IgD-negative memory B cell (primary cell): ENCODE measurements around the gene ALKBH5. TPM values are rescaled to one million over a fixed set of nuclear protein-coding genes. Genes with fewer than 3 reads are reported as not detected.

Experiments used
- H3K27ac Mint-ChIP-seq, 3 donors: one replicate each; pipeline ENCODE4 v1.8.0; 2020 to 2022; ENCODE audit warnings: mild to moderate bottlenecking in 3 of 3, mixed read lengths in 3 of 3, moderate library complexity in 1 of 3
- H3K27me3 Mint-ChIP-seq: one replicate; pipeline ENCODE4 v1.8.0; 2021; ENCODE audit warnings: mixed read lengths
- H3K36me3 Mint-ChIP-seq: one replicate; pipeline ENCODE4 v1.8.0; 2020; ENCODE audit warnings: mild to moderate bottlenecking, mixed read lengths
- H3K4me1 Mint-ChIP-seq, 3 donors: one replicate each; pipeline ENCODE4 v1.8.0; 2020 to 2022; ENCODE audit warnings: mixed read lengths in 3 of 3, mild to moderate bottlenecking in 1 of 3
- H3K4me3 Mint-ChIP-seq, 4 donors: one replicate each; pipeline ENCODE4 v1.8.0; 2020 to 2022; ENCODE audit warnings: mild to moderate bottlenecking in 4 of 4, mixed read lengths in 4 of 4, moderate library complexity in 3 of 4
- H3K9me3 Mint-ChIP-seq, 3 donors: one replicate each; pipeline ENCODE4 v1.8.0; 2020 to 2021; ENCODE audit warnings: mixed read lengths in 3 of 3, mild to moderate bottlenecking in 1 of 3
- polyA plus RNA-seq: library from polyadenylated mRNA; unstranded; fragments of 300-500 nt; fragmentation: Illumina TruSeq; gene quantifications from one replicate; pipeline ENCODE4 v1.2.3, GENCODE V29; 2021

ALKBH5 gene
- polyA plus RNA-seq, 1 donor from 2014 or later, result 144 TPM

GRCh38 chr17:18167421-18167820, 16.2 kb upstream of the ALKBH5 start:
- no peak overlapping the region for H3K27ac Mint-ChIP-seq
- no peaks in the 10 kb centered on the region for H3K27me3 Mint-ChIP-seq
- peaks cover 0 to 2% (median 0%) of the 10 kb centered on the region in 3 donors for H3K4me1 Mint-ChIP-seq
- no peaks in the 10 kb centered on the region for H3K9me3 Mint-ChIP-seq
- no peaks in the 10 kb centered on the region for H3K36me3 Mint-ChIP-seq
- H3K4me3 Mint-ChIP-seq, result no peak overlapping the region

- H3K27ac Mint-ChIP-seq, result no peak overlapping the region
- H3K9me3 Mint-ChIP-seq, result no peaks in the 10 kb centered on the region
- no peaks in the 10 kb centered on the region for H3K36me3 Mint-ChIP-seq
- H3K4me3 Mint-ChIP-seq, result peak overlapping the region in 1 of 4 donors; percentile 14
- no peaks in the 10 kb centered on the region for H3K27me3 Mint-ChIP-seq
- H3K4me1 Mint-ChIP-seq, result peaks cover 5 to 9% (median 7%) of the 10 kb centered on the region in 3 donors
Observed at GRCh38 chr17:18172531-18173278, 10.9 kb upstream of the ALKBH5 start.

- Mint-ChIP-seq H3K27ac (no peak overlapping the region), H3K9me3 (no peaks in the 10 kb centered on the region), H3K27me3 (no peaks in the 10 kb centered on the region), H3K4me1 (peaks cover 5 to 7% (median 7%) of the 10 kb centered on the region in 3 donors), H3K36me3 (no peaks in the 10 kb centered on the region), H3K4me3 (peak overlapping the region in 1 of 4 donors; percentile 30)
Observed at GRCh38 chr17:18173740-18174139, 9.9 kb upstream of the ALKBH5 start.

- H3K4me3 Mint-ChIP-seq, result peak overlapping the region in 1 of 4 donors; percentile 75
- no peaks in the 10 kb centered on the region for H3K36me3 Mint-ChIP-seq
- H3K9me3 Mint-ChIP-seq, result no peaks in the 10 kb centered on the region
- no peaks in the 10 kb centered on the region for H3K27me3 Mint-ChIP-seq
- peak overlapping the region in 2 of 3 donors; percentile 1 to 25 for H3K27ac Mint-ChIP-seq
- peaks cover 5 to 7% (median 7%) of the 10 kb centered on the region in 3 donors for H3K4me1 Mint-ChIP-seq
Observed at GRCh38 chr17:18176176-18176575, 7.5 kb upstream of the ALKBH5 start.

GRCh38 chr17:18177133-18177532, 6.5 kb upstream of the ALKBH5 start:
- H3K36me3 Mint-ChIP-seq, result no peaks in the 10 kb centered on the region
- H3K4me3 Mint-ChIP-seq, result peak overlapping the region in 1 of 4 donors; percentile 43
- H3K27ac Mint-ChIP-seq, result no peak overlapping the region
- H3K27me3 Mint-ChIP-seq, result no peaks in the 10 kb centered on the region
- H3K4me1 Mint-ChIP-seq, result peaks cover 5 to 11% (median 10%) of the 10 kb centered on the region in 3 donors
- no peaks in the 10 kb centered on the region for H3K9me3 Mint-ChIP-seq

- peak overlapping the region in 1 of 3 donors; percentile 12 for H3K27ac Mint-ChIP-seq
- peaks cover 5 to 11% (median 11%) of the 10 kb centered on the region in 3 donors for H3K4me1 Mint-ChIP-seq
- no peaks in the 10 kb centered on the region for H3K36me3 Mint-ChIP-seq
- H3K9me3 Mint-ChIP-seq, result no peaks in the 10 kb centered on the region
- no peaks in the 10 kb centered on the region for H3K27me3 Mint-ChIP-seq
- no peak overlapping the region for H3K4me3 Mint-ChIP-seq
Observed at GRCh38 chr17:18177722-18178121, 5.9 kb upstream of the ALKBH5 start.

GRCh38 chr17:18179196-18179595, 4.4 kb upstream of the ALKBH5 start:
- Mint-ChIP-seq H3K27ac (peak overlapping the region in 1 of 3 donors; percentile 77), H3K27me3 (no peaks in the 10 kb centered on the region), H3K36me3 (no peaks in the 10 kb centered on the region), H3K4me1 (peaks cover 10 to 12% (median 11%) of the 10 kb centered on the region in 3 donors), H3K4me3 (peak overlapping the region in 1 of 4 donors; percentile 59), H3K9me3 (no peaks in the 10 kb centered on the region)

GRCh38 chr17:18179804-18180203, 3.8 kb upstream of the ALKBH5 start:
- H3K4me1 Mint-ChIP-seq, result peaks cover 11 to 14% (median 13%) of the 10 kb centered on the region in 3 donors
- H3K9me3 Mint-ChIP-seq, result no peaks in the 10 kb centered on the region
- H3K27ac Mint-ChIP-seq, result peak overlapping the region in 1 of 3 donors; percentile 77
- no peaks in the 10 kb centered on the region for H3K36me3 Mint-ChIP-seq
- H3K27me3 Mint-ChIP-seq, result no peaks in the 10 kb centered on the region
- H3K4me3 Mint-ChIP-seq, result peak overlapping the region in 1 of 4 donors; percentile 59

- Mint-ChIP-seq H3K9me3 (no peaks in the 10 kb centered on the region), H3K27ac (peak overlapping the region; percentile 46 to 99 (median 50)), H3K36me3 (no peaks in the 10 kb centered on the region), H3K4me1 (peaks cover 13 to 22% (median 18%) of the 10 kb centered on the region in 3 donors), H3K4me3 (peak overlapping the region in 1 of 4 donors; percentile 95), H3K27me3 (no peaks in the 10 kb centered on the region)
Observed at GRCh38 chr17:18181358-18181757, 2.3 kb upstream of the ALKBH5 start.

GRCh38 chr17:18182110-18182977, 1.3 kb upstream of the ALKBH5 start:
- peaks cover 23 to 32% (median 28%) of the 10 kb centered on the region in 3 donors for H3K4me1 Mint-ChIP-seq
- H3K36me3 Mint-ChIP-seq, result no peaks in the 10 kb centered on the region
- no peaks in the 10 kb centered on the region for H3K27me3 Mint-ChIP-seq

GRCh38 chr17:18182978-18183333, 672 bp upstream of the ALKBH5 start:
- no peaks in the 10 kb centered on the region for H3K27me3 Mint-ChIP-seq
- peaks cover 29 to 38% (median 34%) of the 10 kb centered on the region in 3 donors for H3K4me1 Mint-ChIP-seq
- no peaks in the 10 kb centered on the region for H3K36me3 Mint-ChIP-seq
- H3K27ac Mint-ChIP-seq, result peak overlapping the region; percentile 99 to 100 (median 99)
- H3K4me3 Mint-ChIP-seq, result peak overlapping the region; percentile 93 to 100 (median 97)
- no peaks in the 10 kb centered on the region for H3K9me3 Mint-ChIP-seq

More at GRCh38 chr17:18182110-18182977, 1.3 kb upstream of the ALKBH5 start:
- H3K4me3 Mint-ChIP-seq, result peak overlapping the region; percentile 93 to 100 (median 97)
- H3K27ac Mint-ChIP-seq, result peak overlapping the region; percentile 99 to 100 (median 99)
- no peaks in the 10 kb centered on the region for H3K9me3 Mint-ChIP-seq

GRCh38 chr17:18184143-18185031, 759 bp downstream of the ALKBH5 start:
- Mint-ChIP-seq H3K9me3 (no peaks in the 10 kb centered on the region), H3K27me3 (no peaks in the 10 kb centered on the region), H3K4me3 (peak overlapping the region; percentile 93 to 100 (median 97)), H3K36me3 (no peaks in the 10 kb centered on the region), H3K4me1 (peaks cover 38 to 45% (median 41%) of the 10 kb centered on the region in 3 donors), H3K27ac (peak overlapping the region; percentile 95 to 99 (median 99))

GRCh38 chr17:18185391-18185790, 1.8 kb downstream of the ALKBH5 start:
- Mint-ChIP-seq H3K27me3 (no peaks in the 10 kb centered on the region), H3K4me3 (peak overlapping the region; percentile 93 to 99 (median 96)), H3K27ac (peak overlapping the region; percentile 95 to 99 (median 96)), H3K36me3 (no peaks in the 10 kb centered on the region), H3K9me3 (no peaks in the 10 kb centered on the region), H3K4me1 (peaks cover 39 to 52% (median 48%) of the 10 kb centered on the region in 3 donors)
